Measurements from ENCODE around the gene RBM20. TPM values are rescaled to one million over a fixed set of nuclear protein-coding genes. Genes with fewer than 3 reads are reported as not detected.

RBM20 gene
- polyA plus RNA-seq, 3 donors: not detected

GRCh38 chr10:110773693-110774068 lies 129.5 kb downstream of the RBM20 start:
- Histone ChIP-seq H3K27me3 (ENCODE audit: control insufficient read depth in 2 of 2, insufficient read depth in 2 of 2, low read length in 2 of 2) (no peaks in the 10 kb centered on the region), H4K20me1 (ENCODE audit: insufficient read depth, low read length) (no peaks in the 10 kb centered on the region), H3K4me1 (ENCODE audit: control insufficient read depth in 1 of 2, insufficient read depth in 2 of 2, low read length in 2 of 2) (no peaks in the 10 kb centered on the region), H3K4me3 (replicated peaks in 1 of 3; ENCODE audit: low read depth in 2 of 3, low read length in 3 of 3) (no peak overlapping the region), H3K9ac (ENCODE audit: insufficient read depth, low read length, poor library complexity, severe bottlenecking) (no peak overlapping the region), H3K4me2 (replicated peaks; ENCODE audit: extremely low read depth, low read length, poor library complexity, severe bottlenecking) (no peak overlapping the region), H3K27ac (ENCODE audit: low read depth in 1 of 2, low read length in 2 of 2) (no peak overlapping the region), H3K36me3 (replicated peaks in 1 of 2; ENCODE audit: control insufficient read depth in 1 of 2, insufficient read depth in 2 of 2, low read length in 2 of 2) (no peaks in the 10 kb centered on the region), H3K9me3 (replicated peaks in 1 of 2; ENCODE audit: control insufficient read depth in 1 of 2, insufficient read depth in 1 of 2, low read length in 2 of 2) (no peaks in the 10 kb centered on the region), H3K79me2 (ENCODE audit: insufficient read depth, low read length) (no peaks in the 10 kb centered on the region), H2AFZ (ENCODE audit: insufficient read depth, low read depth, low read length, poor library complexity, severe bottlenecking) (no peak overlapping the region)
- Mint-ChIP-seq H3K27me3 (ENCODE audit: low read depth in 3 of 3) (peaks cover 3 to 8% (median 5%) of the 10 kb centered on the region in 3 donors), H3K36me3 (no peaks in the 10 kb centered on the region), H3K4me3 (no peak overlapping the region), H3K4me1 (no peaks in the 10 kb centered on the region), H3K27ac (no peak overlapping the region), H3K9me3 (peaks cover 0 to 1% (median 0%) of the 10 kb centered on the region in 7 donors)
- intact Hi-C loops (cut with micrococcal nuclease): no loop called here
- 97% methylated on average over 6 of the region's 7 CpGs for WGBS (ENCODE audit: insufficient coverage)
- TF ChIP-seq CTCF (IDR thresholded peaks at IDR 0.05): no peak
- DNase-seq: no peak

- Histone ChIP-seq H3K9me3 (replicated peaks in 1 of 2; ENCODE audit: control insufficient read depth in 1 of 2, insufficient read depth in 1 of 2, low read length in 2 of 2) (no peaks in the 10 kb centered on the region), H3K27me3 (ENCODE audit: control insufficient read depth in 2 of 2, insufficient read depth in 2 of 2, low read length in 2 of 2) (no peaks in the 10 kb centered on the region), H4K20me1 (ENCODE audit: insufficient read depth, low read length) (no peaks in the 10 kb centered on the region), H3K4me2 (replicated peaks; ENCODE audit: extremely low read depth, low read length, poor library complexity, severe bottlenecking) (no peak overlapping the region), H3K79me2 (ENCODE audit: insufficient read depth, low read length) (no peaks in the 10 kb centered on the region), H3K36me3 (replicated peaks in 1 of 2; ENCODE audit: control insufficient read depth in 1 of 2, insufficient read depth in 2 of 2, low read length in 2 of 2) (no peaks in the 10 kb centered on the region), H2AFZ (ENCODE audit: insufficient read depth, low read depth, low read length, poor library complexity, severe bottlenecking) (no peak overlapping the region), H3K4me1 (ENCODE audit: control insufficient read depth in 1 of 2, insufficient read depth in 2 of 2, low read length in 2 of 2) (no peaks in the 10 kb centered on the region), H3K9ac (ENCODE audit: insufficient read depth, low read length, poor library complexity, severe bottlenecking) (no peak overlapping the region), H3K4me3 (replicated peaks in 1 of 3; ENCODE audit: low read depth in 2 of 3, low read length in 3 of 3) (no peak overlapping the region), H3K27ac (ENCODE audit: low read depth in 1 of 2, low read length in 2 of 2) (no peak overlapping the region)
- WGBS (ENCODE audit: insufficient coverage): 100% methylated on average over 2 of the region's 8 CpGs
- no peak for TF ChIP-seq CTCF (IDR thresholded peaks at IDR 0.05)
- Mint-ChIP-seq H3K9me3 (peaks cover 0 to 1% (median 0%) of the 10 kb centered on the region in 7 donors), H3K4me3 (no peak overlapping the region), H3K27me3 (ENCODE audit: low read depth in 3 of 3) (peaks cover 3 to 8% (median 5%) of the 10 kb centered on the region in 3 donors), H3K36me3 (no peaks in the 10 kb centered on the region), H3K4me1 (no peaks in the 10 kb centered on the region), H3K27ac (no peak overlapping the region)
- peak in 1 of 3 donors; percentile 5 for DNase-seq
- intact Hi-C loops (cut with micrococcal nuclease): no loop called here
These were observed 130.2 kb downstream of the RBM20 start for GRCh38 chr10:110774069-110775019.

Measured in CD14-positive monocyte (primary cell).